ENCODE data around the gene CD58. TPM values are rescaled to one million over a fixed set of nuclear protein-coding genes. Genes with fewer than 3 reads are reported as not detected.

CD58 gene
- total and polyA plus RNA-seq, 2 of the 4 experiments (the other 2 are of a cell fraction) = 5.4 to 5.7 TPM

DNA sequence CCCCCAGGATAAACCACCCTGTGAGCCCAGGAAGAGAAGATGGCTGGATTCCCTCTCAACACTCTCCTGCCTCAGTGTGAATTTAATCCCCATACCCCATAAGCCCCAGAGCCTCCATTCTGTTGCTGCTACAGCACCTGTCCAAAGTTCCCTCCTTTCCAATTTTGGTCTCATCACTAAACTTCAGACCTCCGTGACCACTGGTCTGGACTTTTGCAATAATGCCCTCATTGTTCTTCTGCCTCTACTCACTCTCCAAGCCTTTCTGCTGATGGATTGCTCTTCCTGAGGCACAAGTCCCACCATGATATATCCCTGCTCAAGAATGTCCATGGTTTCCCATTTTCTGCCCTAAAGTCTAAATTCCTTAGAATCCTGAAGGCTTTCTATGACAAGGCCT lies 83.2 kb downstream of the CD58 start:
- no peak overlapping the region for H3K18ac ChIP-seq (ENCODE audit: low read depth, low read length)
- DNase-seq (no peak), ATAC-seq (ENCODE audit: low read depth) (no peak)
- intact Hi-C loops (cut with micrococcal nuclease) = loop anchor here (5.0 kb wide), 2 partner anchors 70 to 110 kb away; no protein-coding TSS in a partner anchor
- 90% methylated on average over 1 of the region's 1 CpG; no CpG with 5 or more reads in 1 of the 2 experiments for WGBS, 2 experiments (ENCODE audit: extremely low coverage in 2 of 2, insufficient read length in 1 of 2)
- H2AK9ac ChIP-seq (replicated peaks; ENCODE audit: low read depth, low read length, poor library complexity) = no peak overlapping the region
- no TSS peak for BruUV-seq (replicated peaks)
- no peak overlapping the region for H2BK120ac ChIP-seq (ENCODE audit: low read depth, low read length)
- H3K9me1 ChIP-seq (ENCODE audit: insufficient read depth, low read length) = no peaks in the 10 kb centered on the region; the same call in 1 of the 2 replicates
- no peak overlapping the region for H3K23ac ChIP-seq (ENCODE audit: low read depth, low read length)
- CTCF ChIA-PET = interaction anchor here (0.9 to 1.1 kb wide), 2 partner anchors 12 kb away, joined by 3 read pairs; no protein-coding TSS in a partner anchor
- H3K4me3 ChIP-seq (ENCODE audit: insufficient read depth, low read depth, low read length) = no peak overlapping the region
- no peak for TF ChIP-seq CEBPB (IDR thresholded peaks at IDR 0.05; ENCODE audit: low read depth, low read length)
- no peak for TF ChIP-seq RFX5 (IDR thresholded peaks at IDR 0.05; ENCODE audit: low read depth, low read length)
- no peak for TF ChIP-seq POLR2A (IDR thresholded peaks at IDR 0.05; ENCODE audit: low read depth, low read length)
- no peak for TF ChIP-seq MAZ (IDR thresholded peaks at IDR 0.05; ENCODE audit: borderline replicate concordance, low read depth, low read length)
- TF ChIP-seq RAD21 (IDR thresholded peaks at IDR 0.05; ENCODE audit: low read length) = no peak
- TF ChIP-seq, protein P1, sequence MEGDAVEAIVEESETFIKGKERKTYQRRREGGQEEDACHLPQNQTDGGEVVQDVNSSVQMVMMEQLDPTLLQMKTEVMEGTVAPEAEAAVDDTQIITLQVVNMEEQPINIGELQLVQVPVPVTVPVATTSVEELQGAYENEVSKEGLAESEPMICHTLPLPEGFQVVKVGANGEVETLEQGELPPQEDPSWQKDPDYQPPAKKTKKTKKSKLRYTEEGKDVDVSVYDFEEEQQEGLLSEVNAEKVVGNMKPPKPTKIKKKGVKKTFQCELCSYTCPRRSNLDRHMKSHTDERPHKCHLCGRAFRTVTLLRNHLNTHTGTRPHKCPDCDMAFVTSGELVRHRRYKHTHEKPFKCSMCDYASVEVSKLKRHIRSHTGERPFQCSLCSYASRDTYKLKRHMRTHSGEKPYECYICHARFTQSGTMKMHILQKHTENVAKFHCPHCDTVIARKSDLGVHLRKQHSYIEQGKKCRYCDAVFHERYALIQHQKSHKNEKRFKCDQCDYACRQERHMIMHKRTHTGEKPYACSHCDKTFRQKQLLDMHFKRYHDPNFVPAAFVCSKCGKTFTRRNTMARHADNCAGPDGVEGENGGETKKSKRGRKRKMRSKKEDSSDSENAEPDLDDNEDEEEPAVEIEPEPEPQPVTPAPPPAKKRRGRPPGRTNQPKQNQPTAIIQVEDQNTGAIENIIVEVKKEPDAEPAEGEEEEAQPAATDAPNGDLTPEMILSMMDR (conservative IDR thresholded peaks at IDR 0.05; ENCODE audit: low read depth, low read length) = no peak
- TF ChIP-seq MAFK (IDR thresholded peaks at IDR 0.05; ENCODE audit: low read depth, low read length) = no peak
- TF ChIP-seq NFE2L2 (IDR thresholded peaks at IDR 0.05; ENCODE audit: low read depth, low read length) = no peak
- TF ChIP-seq MXI1 (IDR thresholded peaks at IDR 0.05; ENCODE audit: borderline replicate concordance, low read depth, low read length) = no peak
- no peak for TF ChIP-seq SMC3 (IDR thresholded peaks at IDR 0.05; ENCODE audit: low read depth, low read length)
- TF ChIP-seq CHD1 (IDR thresholded peaks at IDR 0.05; ENCODE audit: low read depth, low read length) = no peak
- no peaks in the 10 kb centered on the region for H4K20me1 ChIP-seq (ENCODE audit: insufficient read depth, low read length)
- no peaks in the 10 kb centered on the region for H3K9me3 ChIP-seq (ENCODE audit: control insufficient read depth, insufficient read depth, low read length)
- H3K36me3 ChIP-seq (ENCODE audit: control insufficient read depth, insufficient read depth, low read length) = no peaks in the 10 kb centered on the region
- H3K56ac ChIP-seq (ENCODE audit: extremely low read depth, insufficient read depth, low read length) = no peak overlapping the region
- H2BK5ac ChIP-seq (ENCODE audit: low read depth, low read length, poor library complexity, severe bottlenecking) = no peak overlapping the region
- H2BK20ac ChIP-seq (ENCODE audit: low read depth, low read length) = no peak overlapping the region
- no peak overlapping the region for H3K14ac ChIP-seq (replicated peaks; ENCODE audit: low read depth, low read length)
- H3K4me2 ChIP-seq (ENCODE audit: low read depth, low read length) = no peak overlapping the region
- H4K5ac ChIP-seq (ENCODE audit: low read depth, low read length) = no peak overlapping the region
- H3K27me3 ChIP-seq (ENCODE audit: control insufficient read depth, insufficient read depth, low read length) = no peaks in the 10 kb centered on the region
- in situ Hi-C loops (cut with MboI; ENCODE audit: low sequenced_read_pairs) = no loop called here
- POLR2A ChIA-PET (ENCODE audit: unreplicated experiment) = interaction anchor here (0.6 kb wide), 1 partner anchor 338 kb away, joined by 3 read pairs; no protein-coding TSS in a partner anchor
- no peak overlapping the region for H2AK5ac ChIP-seq (ENCODE audit: low read depth, low read length)
- H2BK15ac ChIP-seq (ENCODE audit: low read depth, low read length) = no peak overlapping the region
- peaks cover 9% of the 10 kb centered on the region for H3K4me1 ChIP-seq (ENCODE audit: control insufficient read depth, insufficient read depth, low read length)
- H2AFZ ChIP-seq (replicated peaks; ENCODE audit: low read length, poor library complexity) = no peak overlapping the region
- no peak overlapping the region for H4K8ac ChIP-seq (ENCODE audit: low read depth in 2 of 2, low read length in 2 of 2)
- H3K4ac ChIP-seq (ENCODE audit: low read depth, low read length) = no peak overlapping the region
- dilution Hi-C loops (cut with HindIII; ENCODE audit: low sequenced_read_pairs, unreplicated experiment) = no loop called here
- no peak overlapping the region for H3K27ac ChIP-seq (ENCODE audit: insufficient read depth, low read length)
- H4K91ac ChIP-seq (ENCODE audit: insufficient read depth, low read depth, low read length) = no peak overlapping the region
- no peak overlapping the region for H3K9ac ChIP-seq (ENCODE audit: low read depth, low read length)
- no peaks in the 10 kb centered on the region for H3K79me1 ChIP-seq (ENCODE audit: low read depth in 1 of 2, low read length in 2 of 2)
